ENCODE results near the gene HIP1. TPM values are rescaled to one million over a fixed set of nuclear protein-coding genes. Genes with fewer than 3 reads are reported as not detected.

The HIP1 gene
- polyA plus RNA-seq, 1 of the 3 experiments (the other 2 are of a cell fraction): 11.3 TPM

DNA sequence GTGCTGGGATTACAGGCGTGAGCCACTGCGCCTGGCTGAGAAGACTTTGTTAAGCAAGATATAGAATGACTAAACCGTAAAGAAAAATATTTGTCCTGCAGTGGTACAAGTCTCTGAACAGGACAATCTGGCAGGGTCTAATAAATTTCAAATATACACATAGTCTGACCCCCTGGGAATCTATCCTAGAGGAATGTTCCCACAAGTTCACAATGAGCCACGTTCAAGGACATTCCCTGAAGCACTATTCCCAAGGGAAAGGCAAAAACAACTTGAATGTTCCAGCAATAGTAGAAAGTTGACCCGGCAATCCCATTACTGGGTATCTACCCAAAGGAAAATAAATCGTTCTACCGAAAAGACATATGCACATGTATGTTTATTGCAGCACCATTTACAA is 82.0 kb downstream of the HIP1 start:
- TF ChIP-seq POLR2AphosphoS5 (IDR thresholded peaks at IDR 0.05; ENCODE audit: low read depth, low read length): no peak
- no peak for TF ChIP-seq FOXM1 (IDR thresholded peaks at IDR 0.05; ENCODE audit: low read depth)
- no peak for TF ChIP-seq NRF1 (IDR thresholded peaks at IDR 0.05; ENCODE audit: low read depth, low read length)
- no peak for TF ChIP-seq EZH2phosphoT487 (IDR thresholded peaks at IDR 0.05; ENCODE audit: borderline replicate concordance, low read depth)
- no peak for TF ChIP-seq FOXJ3 (CRISPR knock-in tag; IDR thresholded peaks at IDR 0.05)
- TF ChIP-seq RXRA (IDR thresholded peaks at IDR 0.05; ENCODE audit: borderline replicate concordance, low read depth): no peak
- POLR2A ChIA-PET: interaction anchor here (0.6 kb wide), 1 partner anchor 55 kb away, joined by 3 read pairs; no protein-coding TSS in a partner anchor
- CTCF ChIA-PET: no interaction called here

DNA sequence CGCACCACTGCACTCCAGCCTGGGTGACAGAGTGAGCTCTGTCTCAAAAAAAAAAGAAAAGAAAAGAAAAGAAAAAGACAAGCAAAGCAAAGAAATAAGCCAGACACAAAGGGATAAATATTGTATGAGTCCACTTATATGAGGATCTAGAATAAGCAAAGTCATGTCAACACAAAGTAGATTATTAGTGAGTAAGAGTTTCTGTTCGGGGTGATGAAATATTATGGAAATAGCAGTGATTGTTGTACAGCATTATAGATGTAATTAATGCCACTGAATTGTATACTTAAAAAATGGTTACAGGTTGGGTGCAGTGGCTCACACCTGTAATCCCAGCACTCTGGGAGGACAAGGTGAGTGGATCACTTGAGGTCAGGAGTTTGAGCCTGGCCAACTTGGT is 83.2 kb downstream of the HIP1 start:
- no peak overlapping the region for H2AFZ ChIP-seq (ENCODE audit: low read depth)
- no peaks in the 10 kb centered on the region for H3K9me2 ChIP-seq
- H3K4me2 ChIP-seq: no peak overlapping the region
- ChIA-PET CTCF (no interaction called here), POLR2A (no interaction called here)
- H3K9ac ChIP-seq: no peak overlapping the region
- no peak overlapping the region for H3K4me3 ChIP-seq (ENCODE audit: low read depth in 2 of 2, low read length in 1 of 2)
- H3K36me3 ChIP-seq (replicated peaks in 1 of 2; ENCODE audit: control insufficient read depth in 1 of 2, insufficient read depth in 2 of 2, low read length in 1 of 2): no peaks in the 10 kb centered on the region
- H3K9me3 ChIP-seq: no peaks in the 10 kb centered on the region
- H3K4me1 ChIP-seq (ENCODE audit: control insufficient read depth in 1 of 2, insufficient read depth in 2 of 2, low read depth in 1 of 2, low read length in 1 of 2): no peaks in the 10 kb centered on the region; a peak in 1 of 4 replicates
- WGBS (ENCODE audit: low lambda C conversion rate): 93% methylated on average over 2 of the region's 2 CpGs
- H3F3A ChIP-seq (replicated peaks; ENCODE audit: insufficient read depth): no peaks in the 10 kb centered on the region
- H3K27me3 ChIP-seq (ENCODE audit: insufficient read depth): no peaks in the 10 kb centered on the region
- no peaks in the 10 kb centered on the region for H3K79me2 ChIP-seq (ENCODE audit: insufficient read depth)
- no peak for DNase-seq
- no peak overlapping the region for H3K27ac ChIP-seq (ENCODE audit: low read depth in 2 of 2, low read length in 1 of 2)
- TF ChIP-seq, protein P1, sequence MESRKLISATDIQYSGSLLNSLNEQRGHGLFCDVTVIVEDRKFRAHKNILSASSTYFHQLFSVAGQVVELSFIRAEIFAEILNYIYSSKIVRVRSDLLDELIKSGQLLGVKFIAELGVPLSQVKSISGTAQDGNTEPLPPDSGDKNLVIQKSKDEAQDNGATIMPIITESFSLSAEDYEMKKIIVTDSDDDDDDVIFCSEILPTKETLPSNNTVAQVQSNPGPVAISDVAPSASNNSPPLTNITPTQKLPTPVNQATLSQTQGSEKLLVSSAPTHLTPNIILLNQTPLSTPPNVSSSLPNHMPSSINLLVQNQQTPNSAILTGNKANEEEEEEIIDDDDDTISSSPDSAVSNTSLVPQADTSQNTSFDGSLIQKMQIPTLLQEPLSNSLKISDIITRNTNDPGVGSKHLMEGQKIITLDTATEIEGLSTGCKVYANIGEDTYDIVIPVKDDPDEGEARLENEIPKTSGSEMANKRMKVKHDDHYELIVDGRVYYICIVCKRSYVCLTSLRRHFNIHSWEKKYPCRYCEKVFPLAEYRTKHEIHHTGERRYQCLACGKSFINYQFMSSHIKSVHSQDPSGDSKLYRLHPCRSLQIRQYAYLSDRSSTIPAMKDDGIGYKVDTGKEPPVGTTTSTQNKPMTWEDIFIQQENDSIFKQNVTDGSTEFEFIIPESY (IDR thresholded peaks at IDR 0.05; ENCODE audit: borderline replicate concordance, low read depth): no peak
- TF ChIP-seq CHD2 (IDR thresholded peaks at IDR 0.05; ENCODE audit: low read length, partially characterized antibody) (no peak), GATA2 (CRISPR knock-in tag; IDR thresholded peaks at IDR 0.05) (no peak), NFIC (IDR thresholded peaks at IDR 0.05; ENCODE audit: borderline replicate concordance) (no peak), NRF1 (IDR thresholded peaks at IDR 0.05; ENCODE audit: low read depth, low read length) (no peak), YY1 (IDR thresholded peaks at IDR 0.05; ENCODE audit: low read depth) (no peak), FOXJ3 (CRISPR knock-in tag; IDR thresholded peaks at IDR 0.05) (no peak)
- H4K20me1 ChIP-seq (ENCODE audit: insufficient read depth): no peaks in the 10 kb centered on the region

More for the DNA sequence above, 82.0 kb downstream of the HIP1 start:
- no peaks in the 10 kb centered on the region for H3K27me3 ChIP-seq (ENCODE audit: insufficient read depth)
- H3K9ac ChIP-seq: no peak overlapping the region
- H2AFZ ChIP-seq (ENCODE audit: low read depth): no peak overlapping the region
- H3K9me2 ChIP-seq: no peaks in the 10 kb centered on the region
- DNase-seq: no peak
- H3K36me3 ChIP-seq (replicated peaks in 1 of 2; ENCODE audit: control insufficient read depth in 1 of 2, insufficient read depth in 2 of 2, low read length in 1 of 2): no peaks in the 10 kb centered on the region
- H3F3A ChIP-seq (replicated peaks; ENCODE audit: insufficient read depth): no peaks in the 10 kb centered on the region
- 92% methylated on average over 7 of the region's 7 CpGs for WGBS (ENCODE audit: low lambda C conversion rate)
- H3K27ac ChIP-seq (ENCODE audit: low read depth in 2 of 2, low read length in 1 of 2): no peak overlapping the region
- no peak overlapping the region for H3K4me2 ChIP-seq
- H3K79me2 ChIP-seq (ENCODE audit: insufficient read depth): no peaks in the 10 kb centered on the region
- no peaks in the 10 kb centered on the region for H3K9me3 ChIP-seq
- H3K4me3 ChIP-seq (ENCODE audit: low read depth in 2 of 2, low read length in 1 of 2): no peak overlapping the region
- no peaks in the 10 kb centered on the region for H4K20me1 ChIP-seq (ENCODE audit: insufficient read depth)
- H3K4me1 ChIP-seq (ENCODE audit: control insufficient read depth in 1 of 2, insufficient read depth in 2 of 2, low read depth in 1 of 2, low read length in 1 of 2): no peaks in the 10 kb centered on the region

DNA sequence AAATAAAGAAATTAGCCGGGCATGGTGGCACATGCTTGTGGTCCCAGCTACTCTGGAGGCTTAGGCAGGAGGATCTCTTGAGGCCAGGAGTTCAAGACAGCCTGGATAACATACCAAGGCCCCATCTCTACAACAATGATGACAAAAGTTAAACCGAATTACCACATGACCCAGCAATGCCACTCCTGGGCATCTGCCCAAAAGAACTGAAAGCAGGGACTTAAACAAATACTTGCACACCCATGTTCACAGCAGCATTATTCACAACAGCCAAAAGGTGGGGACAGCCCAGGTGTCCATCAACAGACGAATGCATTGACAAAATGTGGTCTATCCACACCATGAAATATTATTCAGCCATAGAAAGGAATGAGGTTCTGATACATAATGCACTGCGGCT is 83.9 kb downstream of the HIP1 start:
- CTCF ChIA-PET: no interaction called here
- no peaks in the 10 kb centered on the region for H3K9me2 ChIP-seq
- no peaks in the 10 kb centered on the region for H3K79me2 ChIP-seq (ENCODE audit: insufficient read depth)
- TF ChIP-seq YY1 (IDR thresholded peaks at IDR 0.05; ENCODE audit: low read depth): no peak
- TF ChIP-seq, protein P1 (IDR thresholded peaks at IDR 0.05; ENCODE audit: borderline replicate concordance, low read depth): no peak
- TF ChIP-seq NFIC (IDR thresholded peaks at IDR 0.05; ENCODE audit: borderline replicate concordance): no peak
- TF ChIP-seq SIN3A (IDR thresholded peaks at IDR 0.05; ENCODE audit: borderline replicate concordance, low read depth, low read length): no peak
- TF ChIP-seq EP300 (IDR thresholded peaks at IDR 0.05; ENCODE audit: borderline replicate concordance in 1 of 2, low read depth in 1 of 2, low read length in 1 of 2): no peak
- no peak for TF ChIP-seq EZH2phosphoT487 (IDR thresholded peaks at IDR 0.05; ENCODE audit: borderline replicate concordance, low read depth)
- TF ChIP-seq FOXM1 (IDR thresholded peaks at IDR 0.05; ENCODE audit: low read depth): no peak
- TF ChIP-seq, protein P2, sequence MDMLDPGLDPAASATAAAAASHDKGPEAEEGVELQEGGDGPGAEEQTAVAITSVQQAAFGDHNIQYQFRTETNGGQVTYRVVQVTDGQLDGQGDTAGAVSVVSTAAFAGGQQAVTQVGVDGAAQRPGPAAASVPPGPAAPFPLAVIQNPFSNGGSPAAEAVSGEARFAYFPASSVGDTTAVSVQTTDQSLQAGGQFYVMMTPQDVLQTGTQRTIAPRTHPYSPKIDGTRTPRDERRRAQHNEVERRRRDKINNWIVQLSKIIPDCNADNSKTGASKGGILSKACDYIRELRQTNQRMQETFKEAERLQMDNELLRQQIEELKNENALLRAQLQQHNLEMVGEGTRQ (IDR thresholded peaks at IDR 0.05; ENCODE audit: borderline replicate concordance, low read depth, low read length): no peak
- 85% methylated on average over 4 of the region's 4 CpGs for WGBS (ENCODE audit: low lambda C conversion rate)
- H3K4me3 ChIP-seq (ENCODE audit: low read depth in 2 of 2, low read length in 1 of 2): no peak overlapping the region
- no peaks in the 10 kb centered on the region for H3K36me3 ChIP-seq (replicated peaks in 1 of 2; ENCODE audit: control insufficient read depth in 1 of 2, insufficient read depth in 2 of 2, low read length in 1 of 2)
- no peaks in the 10 kb centered on the region; a peak in 1 of 4 replicates for H3K4me1 ChIP-seq (ENCODE audit: control insufficient read depth in 1 of 2, insufficient read depth in 2 of 2, low read depth in 1 of 2, low read length in 1 of 2)
- POLR2A ChIA-PET: no interaction called here
- H3K27me3 ChIP-seq (ENCODE audit: insufficient read depth): no peaks in the 10 kb centered on the region
- no peaks in the 10 kb centered on the region for H3K9me3 ChIP-seq
- DNase-seq: no peak
- H3K4me2 ChIP-seq: no peak overlapping the region
- no peak overlapping the region for H3K27ac ChIP-seq (ENCODE audit: low read depth in 2 of 2, low read length in 1 of 2)
- H2AFZ ChIP-seq (ENCODE audit: low read depth): no peak overlapping the region
- H3K9ac ChIP-seq: no peak overlapping the region
- no peaks in the 10 kb centered on the region for H4K20me1 ChIP-seq (ENCODE audit: insufficient read depth)
- H3F3A ChIP-seq (replicated peaks; ENCODE audit: insufficient read depth): no peaks in the 10 kb centered on the region
